PFSK-1 (cell line): ENCODE measurements around the gene C1QTNF12.

Experiments used
- POLR2AphosphoS5 ChIP-seq: IDR thresholded peaks from 2 replicates; pipeline ENCODE4 v1.6.1; 2012; ENCODE audit warnings: low read depth, mild to moderate bottlenecking, control low read depth, low read length, moderate library complexity
- REST ChIP-seq, 2 experiments: IDR thresholded peaks; 2 replicates each; pipeline versions ENCODE4 v1.6.1 to v1.8.0; 2011 to 2012; ENCODE audit warnings: low read depth in 2 of 2, low read length in 2 of 2, control low read depth in 1 of 2, inconsistent platforms in 1 of 2, mild to moderate bottlenecking in 1 of 2, moderate library complexity in 1 of 2; ENCODE audit not compliant: insufficient read depth in 1 of 2
- SIN3A ChIP-seq: IDR thresholded peaks from 2 replicates; pipeline ENCODE4 v1.6.1; 2012; ENCODE audit warnings: mild to moderate bottlenecking, low read length, moderate library complexity, borderline replicate concordance; ENCODE audit not compliant: insufficient read depth
- TAF1 ChIP-seq: IDR thresholded peaks from 2 replicates; pipeline ENCODE4 v1.6.1; 2012; ENCODE audit warnings: low read length, control low read depth, borderline replicate concordance; ENCODE audit not compliant: insufficient read depth

GRCh38 chr1:1200876-1201810 lies 45.4 kb downstream of the C1QTNF12 start:
- TF ChIP-seq REST (IDR thresholded peaks at IDR 0.05; ENCODE audit: insufficient read depth in 1 of 2, low read depth in 2 of 2, low read length in 2 of 2) (no peak), TAF1 (no peak), POLR2AphosphoS5 (no peak), SIN3A (no peak)
